ENCODE measurements around the gene ST14.

ST14 gene

DNA sequence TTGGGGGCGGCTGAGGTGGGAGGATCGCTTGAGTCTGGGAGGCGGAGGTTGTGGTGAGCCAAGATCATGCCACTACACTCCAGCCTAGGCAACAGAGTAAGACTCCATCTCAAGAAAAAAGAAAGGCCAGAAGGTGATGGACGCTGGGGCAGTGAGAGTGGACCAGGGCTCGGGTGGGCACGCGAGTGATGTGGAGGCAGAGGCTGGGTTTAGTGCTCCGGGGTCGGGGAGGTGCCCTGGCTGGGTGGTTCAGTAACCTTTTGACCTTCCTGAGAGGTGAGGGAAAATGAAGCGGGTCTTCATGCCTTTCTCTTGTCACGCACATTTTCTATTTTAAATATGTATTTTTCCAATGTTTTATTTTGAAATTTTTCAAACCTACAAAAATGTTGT lies 45.1 kb downstream of the ST14 start:
- H3K4me1 Mint-ChIP-seq = no peaks in the 10 kb centered on the region
- H3K9me3 Mint-ChIP-seq = peaks cover 7% of the 10 kb centered on the region
- no peak overlapping the region for H3K27ac Mint-ChIP-seq
- H3K4me3 Mint-ChIP-seq = no peak overlapping the region
- TF ChIP-seq, protein P1, sequence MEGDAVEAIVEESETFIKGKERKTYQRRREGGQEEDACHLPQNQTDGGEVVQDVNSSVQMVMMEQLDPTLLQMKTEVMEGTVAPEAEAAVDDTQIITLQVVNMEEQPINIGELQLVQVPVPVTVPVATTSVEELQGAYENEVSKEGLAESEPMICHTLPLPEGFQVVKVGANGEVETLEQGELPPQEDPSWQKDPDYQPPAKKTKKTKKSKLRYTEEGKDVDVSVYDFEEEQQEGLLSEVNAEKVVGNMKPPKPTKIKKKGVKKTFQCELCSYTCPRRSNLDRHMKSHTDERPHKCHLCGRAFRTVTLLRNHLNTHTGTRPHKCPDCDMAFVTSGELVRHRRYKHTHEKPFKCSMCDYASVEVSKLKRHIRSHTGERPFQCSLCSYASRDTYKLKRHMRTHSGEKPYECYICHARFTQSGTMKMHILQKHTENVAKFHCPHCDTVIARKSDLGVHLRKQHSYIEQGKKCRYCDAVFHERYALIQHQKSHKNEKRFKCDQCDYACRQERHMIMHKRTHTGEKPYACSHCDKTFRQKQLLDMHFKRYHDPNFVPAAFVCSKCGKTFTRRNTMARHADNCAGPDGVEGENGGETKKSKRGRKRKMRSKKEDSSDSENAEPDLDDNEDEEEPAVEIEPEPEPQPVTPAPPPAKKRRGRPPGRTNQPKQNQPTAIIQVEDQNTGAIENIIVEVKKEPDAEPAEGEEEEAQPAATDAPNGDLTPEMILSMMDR (IDR thresholded peaks at IDR 0.05; ENCODE audit: unreplicated experiment in 3 of 3) = no peak
- peaks cover 14% of the 10 kb centered on the region for H3K36me3 Mint-ChIP-seq (ENCODE audit: low read depth)
- peaks cover 7% of the 10 kb centered on the region for H3K27me3 Mint-ChIP-seq (ENCODE audit: low read depth)

DNA sequence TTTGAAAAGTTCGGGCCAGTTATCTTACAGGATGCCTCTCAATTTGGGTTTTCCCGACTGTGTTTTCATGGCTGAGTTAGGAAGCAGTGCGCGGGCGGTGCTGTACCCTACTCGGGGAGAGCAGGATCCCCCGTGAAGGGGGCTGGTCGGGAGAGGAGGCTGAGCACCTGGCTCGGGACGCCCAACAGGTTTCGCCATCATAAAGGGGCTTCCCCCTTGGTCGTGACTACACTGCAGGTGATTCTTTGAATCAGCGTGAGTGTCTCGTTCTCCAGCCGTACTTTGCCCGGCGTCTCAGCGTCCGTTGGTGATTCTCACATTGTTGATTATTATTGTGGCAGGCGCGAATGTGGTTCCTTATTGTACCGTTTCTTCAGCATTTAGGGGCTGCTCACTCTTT lies 46.6 kb downstream of the ST14 start:
- TF ChIP-seq, protein P1 (IDR thresholded peaks at IDR 0.05; ENCODE audit: unreplicated experiment in 3 of 3) = no peak
- Mint-ChIP-seq H3K4me3 (no peak overlapping the region), H3K4me1 (no peaks in the 10 kb centered on the region), H3K36me3 (ENCODE audit: low read depth) (peaks cover 10% of the 10 kb centered on the region), H3K9me3 (peaks cover 7% of the 10 kb centered on the region), H3K27me3 (ENCODE audit: low read depth) (peaks cover 8% of the 10 kb centered on the region), H3K27ac (no peak overlapping the region)

DNA sequence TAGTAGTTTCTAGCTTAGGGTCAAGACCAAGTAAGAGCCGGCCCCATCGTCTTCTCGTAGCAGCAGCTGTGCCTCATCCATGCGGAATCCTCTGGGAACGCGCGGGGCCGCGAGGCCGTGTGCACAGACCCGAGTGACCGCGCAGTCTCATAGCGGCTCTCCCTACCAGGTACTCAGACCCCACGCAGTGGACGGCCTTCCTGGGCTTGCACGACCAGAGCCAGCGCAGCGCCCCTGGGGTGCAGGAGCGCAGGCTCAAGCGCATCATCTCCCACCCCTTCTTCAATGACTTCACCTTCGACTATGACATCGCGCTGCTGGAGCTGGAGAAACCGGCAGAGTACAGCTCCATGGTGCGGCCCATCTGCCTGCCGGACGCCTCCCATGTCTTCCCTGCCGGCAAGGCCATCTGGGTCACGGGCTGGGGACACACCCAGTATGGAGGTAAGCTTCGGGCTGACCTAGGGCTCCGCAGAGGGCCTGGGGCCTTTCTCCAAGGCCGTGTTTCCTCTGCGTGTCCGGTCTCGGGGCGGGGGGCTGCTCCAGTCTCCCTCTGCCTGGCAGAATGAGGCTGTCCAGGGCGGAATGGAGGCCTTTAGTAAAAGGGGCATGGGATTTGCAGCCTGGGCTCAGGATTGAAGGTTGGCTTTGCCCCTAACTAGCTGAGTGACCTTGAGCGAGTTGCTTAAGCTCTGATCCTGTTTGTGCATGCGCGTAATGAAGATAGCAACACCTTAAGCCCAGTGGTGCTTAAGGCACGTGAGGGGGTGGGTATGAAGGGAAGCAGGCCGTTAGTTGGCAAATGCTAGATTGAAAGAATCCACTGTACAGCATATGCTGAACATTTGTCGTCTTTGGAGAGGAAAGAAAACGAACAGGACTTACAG lies 48.9 kb downstream of the ST14 start:
- no peaks in the 10 kb centered on the region for H3K4me1 Mint-ChIP-seq
- H3K4me3 Mint-ChIP-seq = no peak overlapping the region
- no peak overlapping the region for H3K27ac Mint-ChIP-seq
- TF ChIP-seq, protein P1 (IDR thresholded peaks at IDR 0.05; ENCODE audit: unreplicated experiment in 3 of 3) = no peak
- peaks cover under 1% of the 10 kb centered on the region for H3K36me3 Mint-ChIP-seq (ENCODE audit: low read depth)
- H3K27me3 Mint-ChIP-seq (ENCODE audit: low read depth) = peaks cover 26% of the 10 kb centered on the region
- no peaks in the 10 kb centered on the region for H3K9me3 Mint-ChIP-seq

DNA sequence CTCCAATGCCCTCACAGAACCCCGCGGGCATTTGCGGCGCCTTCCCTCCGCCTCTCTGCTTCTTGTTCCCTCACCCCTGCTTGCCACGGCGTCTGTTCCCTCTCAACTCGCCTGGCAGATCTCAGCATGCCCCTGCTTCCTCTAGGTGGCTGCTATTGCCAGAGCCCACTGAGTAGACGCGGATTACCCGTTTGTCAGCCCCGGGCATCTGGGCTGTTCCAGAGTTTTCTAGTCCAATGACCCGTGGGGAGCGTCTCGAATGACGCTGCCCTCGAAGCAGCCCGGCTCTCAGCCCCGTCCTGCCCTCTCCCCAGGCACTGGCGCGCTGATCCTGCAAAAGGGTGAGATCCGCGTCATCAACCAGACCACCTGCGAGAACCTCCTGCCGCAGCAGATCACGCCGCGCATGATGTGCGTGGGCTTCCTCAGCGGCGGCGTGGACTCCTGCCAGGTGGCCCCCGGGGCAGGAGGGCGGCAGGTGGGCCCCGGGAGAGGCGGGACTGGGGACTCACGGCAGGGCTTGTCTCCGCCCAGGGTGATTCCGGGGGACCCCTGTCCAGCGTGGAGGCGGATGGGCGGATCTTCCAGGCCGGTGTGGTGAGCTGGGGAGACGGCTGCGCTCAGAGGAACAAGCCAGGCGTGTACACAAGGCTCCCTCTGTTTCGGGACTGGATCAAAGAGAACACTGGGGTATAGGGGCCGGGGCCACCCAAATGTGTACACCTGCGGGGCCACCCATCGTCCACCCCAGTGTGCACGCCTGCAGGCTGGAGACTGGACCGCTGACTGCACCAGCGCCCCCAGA lies 49.7 kb downstream of the ST14 start:
- Mint-ChIP-seq H3K9me3 (no peaks in the 10 kb centered on the region), H3K27me3 (ENCODE audit: low read depth) (peaks cover 35% of the 10 kb centered on the region), H3K4me1 (peaks cover 3% of the 10 kb centered on the region), H3K4me3 (no peak overlapping the region), H3K36me3 (ENCODE audit: low read depth) (no peaks in the 10 kb centered on the region), H3K27ac (no peak overlapping the region)
- TF ChIP-seq, protein P1 (IDR thresholded peaks at IDR 0.05; ENCODE audit: unreplicated experiment in 3 of 3) = no peak

DNA sequence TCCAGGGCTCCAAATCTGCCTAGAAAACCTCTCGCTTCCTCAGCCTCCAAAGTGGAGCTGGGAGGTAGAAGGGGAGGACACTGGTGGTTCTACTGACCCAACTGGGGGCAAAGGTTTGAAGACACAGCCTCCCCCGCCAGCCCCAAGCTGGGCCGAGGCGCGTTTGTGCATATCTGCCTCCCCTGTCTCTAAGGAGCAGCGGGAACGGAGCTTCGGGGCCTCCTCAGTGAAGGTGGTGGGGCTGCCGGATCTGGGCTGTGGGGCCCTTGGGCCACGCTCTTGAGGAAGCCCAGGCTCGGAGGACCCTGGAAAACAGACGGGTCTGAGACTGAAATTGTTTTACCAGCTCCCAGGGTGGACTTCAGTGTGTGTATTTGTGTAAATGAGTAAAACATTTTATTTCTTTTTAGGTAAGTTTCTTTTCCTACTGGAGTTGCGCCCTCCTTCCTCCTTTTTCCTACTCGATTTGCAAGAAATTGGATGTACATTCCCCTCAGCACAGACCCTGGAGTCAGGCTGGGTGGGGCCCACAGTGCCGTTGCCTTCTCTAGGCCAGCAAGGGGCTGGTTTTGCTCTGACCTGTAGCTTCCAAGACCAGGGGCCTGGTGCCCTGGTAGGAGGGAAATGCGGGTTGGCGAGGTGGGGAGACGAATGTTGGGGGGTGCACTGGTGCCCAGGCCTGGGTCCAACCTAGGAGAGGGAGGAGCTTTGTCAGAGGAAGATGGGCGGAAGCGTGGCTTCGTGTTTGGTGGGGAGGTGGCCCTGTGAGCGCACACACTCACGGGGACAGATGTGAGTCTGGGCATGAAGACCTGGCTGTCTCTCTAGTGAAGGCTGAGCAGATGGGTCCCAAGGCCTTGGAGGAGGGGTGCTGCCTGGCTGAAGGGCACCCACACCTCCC lies 50.6 kb downstream of the ST14 start:
- H3K27ac Mint-ChIP-seq = no peak overlapping the region
- H3K4me1 Mint-ChIP-seq = peaks cover 5% of the 10 kb centered on the region
- H3K36me3 Mint-ChIP-seq (ENCODE audit: low read depth) = no peaks in the 10 kb centered on the region
- H3K9me3 Mint-ChIP-seq = no peaks in the 10 kb centered on the region
- TF ChIP-seq, protein P1 (IDR thresholded peaks at IDR 0.05; ENCODE audit: unreplicated experiment in 3 of 3) = no peak
- H3K4me3 Mint-ChIP-seq = no peak overlapping the region
- H3K27me3 Mint-ChIP-seq (ENCODE audit: low read depth) = peaks cover 42% of the 10 kb centered on the region

All from nephron (organoid).